ENCODE results near the gene CDH13. TPM values are rescaled to one million over a fixed set of nuclear protein-coding genes. Genes with fewer than 3 reads are reported as not detected.

Gene CDH13
- total RNA-seq, 1 donor: 102 TPM

DNA sequence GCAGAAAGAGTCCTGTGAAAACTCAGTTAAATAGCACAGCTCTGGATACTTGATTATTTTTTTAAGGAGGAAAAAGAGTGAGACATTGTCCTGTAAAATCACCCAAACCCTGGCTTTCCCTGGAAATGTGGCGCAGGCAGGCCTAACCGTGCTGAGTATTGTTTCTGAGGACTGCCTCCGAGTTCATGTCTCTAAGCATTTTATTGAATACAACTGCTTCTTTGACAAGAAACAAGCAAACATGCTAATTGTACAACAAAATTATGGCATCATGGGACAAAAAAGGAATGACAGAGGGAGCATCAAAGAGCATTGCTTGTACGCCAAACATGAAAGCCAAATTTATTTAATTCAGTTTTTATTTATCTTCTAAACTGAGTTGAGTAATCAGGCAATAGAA lies 1116.5 kb downstream of the CDH13 start:
- Histone ChIP-seq H3K9me3 (ENCODE audit: low read depth, low read length) (no peaks in the 10 kb centered on the region), H2AFZ (ENCODE audit: low read length) (no peak overlapping the region), H4K20me1 (ENCODE audit: insufficient read depth, low read length) (no peaks in the 10 kb centered on the region), H3K4me2 (ENCODE audit: insufficient read depth, low read length) (no peak overlapping the region), H3K4me3 (ENCODE audit: insufficient read depth, low read length) (no peak overlapping the region), H3K27ac (ENCODE audit: low read depth, low read length) (no peak overlapping the region), H3K4me1 (ENCODE audit: insufficient read depth, low read length) (peaks cover 5% of the 10 kb centered on the region), H3K36me3 (ENCODE audit: insufficient read depth, low read length) (no peaks in the 10 kb centered on the region), H3K27me3 (ENCODE audit: insufficient read depth, low read length) (no peaks in the 10 kb centered on the region), H3K79me2 (ENCODE audit: insufficient read depth, low read length) (no peaks in the 10 kb centered on the region)
- TF ChIP-seq, protein P1, sequence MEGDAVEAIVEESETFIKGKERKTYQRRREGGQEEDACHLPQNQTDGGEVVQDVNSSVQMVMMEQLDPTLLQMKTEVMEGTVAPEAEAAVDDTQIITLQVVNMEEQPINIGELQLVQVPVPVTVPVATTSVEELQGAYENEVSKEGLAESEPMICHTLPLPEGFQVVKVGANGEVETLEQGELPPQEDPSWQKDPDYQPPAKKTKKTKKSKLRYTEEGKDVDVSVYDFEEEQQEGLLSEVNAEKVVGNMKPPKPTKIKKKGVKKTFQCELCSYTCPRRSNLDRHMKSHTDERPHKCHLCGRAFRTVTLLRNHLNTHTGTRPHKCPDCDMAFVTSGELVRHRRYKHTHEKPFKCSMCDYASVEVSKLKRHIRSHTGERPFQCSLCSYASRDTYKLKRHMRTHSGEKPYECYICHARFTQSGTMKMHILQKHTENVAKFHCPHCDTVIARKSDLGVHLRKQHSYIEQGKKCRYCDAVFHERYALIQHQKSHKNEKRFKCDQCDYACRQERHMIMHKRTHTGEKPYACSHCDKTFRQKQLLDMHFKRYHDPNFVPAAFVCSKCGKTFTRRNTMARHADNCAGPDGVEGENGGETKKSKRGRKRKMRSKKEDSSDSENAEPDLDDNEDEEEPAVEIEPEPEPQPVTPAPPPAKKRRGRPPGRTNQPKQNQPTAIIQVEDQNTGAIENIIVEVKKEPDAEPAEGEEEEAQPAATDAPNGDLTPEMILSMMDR (IDR thresholded peaks at IDR 0.05; ENCODE audit: extremely low read depth, low read depth, low read length): no peak
- DNase-seq (ENCODE audit: insufficient read length, low spot score, missing footprints): no peak

DNA sequence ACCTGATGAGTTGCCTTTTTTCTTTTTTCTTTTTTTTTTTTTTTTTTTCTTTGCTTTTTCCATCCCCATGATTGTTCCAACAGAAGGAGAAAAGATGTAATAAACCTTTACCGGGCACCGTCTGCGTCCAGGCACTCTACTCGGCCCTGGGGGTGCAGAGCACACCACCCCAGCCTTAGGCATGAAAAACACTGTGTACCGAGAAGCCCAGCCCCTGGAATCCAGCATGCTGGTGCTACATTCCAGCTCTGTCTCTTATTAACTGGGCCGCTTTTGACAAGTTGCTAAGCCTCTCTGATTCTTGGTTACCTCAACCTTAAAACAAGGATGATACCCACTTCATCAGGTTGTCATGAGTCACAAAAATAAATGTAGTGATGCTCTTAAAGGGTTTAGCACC lies 1117.0 kb downstream of the CDH13 start:
- H3K27me3 ChIP-seq (ENCODE audit: insufficient read depth, low read length): no peaks in the 10 kb centered on the region
- H3K4me1 ChIP-seq (ENCODE audit: insufficient read depth, low read length): peaks cover 5% of the 10 kb centered on the region
- H4K20me1 ChIP-seq (ENCODE audit: insufficient read depth, low read length): no peaks in the 10 kb centered on the region
- TF ChIP-seq, protein P1 (IDR thresholded peaks at IDR 0.05; ENCODE audit: extremely low read depth, low read depth, low read length): no peak
- H3K4me3 ChIP-seq (ENCODE audit: insufficient read depth, low read length): no peak overlapping the region
- DNase-seq (ENCODE audit: insufficient read length, low spot score, missing footprints): no peak
- H3K9me3 ChIP-seq (ENCODE audit: low read depth, low read length): no peaks in the 10 kb centered on the region
- no peaks in the 10 kb centered on the region for H3K79me2 ChIP-seq (ENCODE audit: insufficient read depth, low read length)
- H3K27ac ChIP-seq (ENCODE audit: low read depth, low read length): no peak overlapping the region
- H3K36me3 ChIP-seq (ENCODE audit: insufficient read depth, low read length): no peaks in the 10 kb centered on the region
- no peak overlapping the region for H2AFZ ChIP-seq (ENCODE audit: low read length)
- no peak overlapping the region for H3K4me2 ChIP-seq (ENCODE audit: insufficient read depth, low read length)

DNA sequence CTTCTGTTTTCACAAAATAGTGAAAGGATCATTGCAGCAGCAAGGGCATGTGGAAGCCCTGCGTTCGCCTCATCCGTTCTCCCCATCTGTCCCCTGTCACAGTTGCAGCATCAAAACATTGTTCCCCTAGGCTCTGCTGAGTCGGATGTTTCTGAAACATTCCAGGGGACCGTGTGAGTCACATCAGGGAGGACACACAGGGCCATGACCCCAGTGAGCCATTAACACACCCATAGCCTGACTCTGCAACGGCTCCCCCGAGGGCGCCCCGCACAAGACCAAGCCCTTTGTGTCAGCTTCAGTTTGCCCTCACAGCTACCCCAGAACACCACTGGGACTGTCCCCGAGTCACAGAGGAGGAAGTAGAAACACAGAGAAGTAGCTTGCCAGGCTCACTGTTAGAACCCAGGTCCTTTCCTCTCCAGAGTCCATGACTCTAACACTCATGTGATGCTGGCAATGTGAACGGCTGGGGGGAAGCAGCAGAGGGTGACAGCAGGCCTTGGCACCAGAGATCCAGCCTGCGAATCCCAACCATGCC lies 1117.7 kb downstream of the CDH13 start:
- TF ChIP-seq, protein P1 (IDR thresholded peaks at IDR 0.05; ENCODE audit: extremely low read depth, low read depth, low read length): no peak
- H3K27me3 ChIP-seq (ENCODE audit: insufficient read depth, low read length): no peaks in the 10 kb centered on the region
- no peaks in the 10 kb centered on the region for H3K9me3 ChIP-seq (ENCODE audit: low read depth, low read length)
- DNase-seq (ENCODE audit: insufficient read length, low spot score, missing footprints): no peak
- no peak overlapping the region for H3K27ac ChIP-seq (ENCODE audit: low read depth, low read length)
- no peaks in the 10 kb centered on the region for H3K36me3 ChIP-seq (ENCODE audit: insufficient read depth, low read length)
- H4K20me1 ChIP-seq (ENCODE audit: insufficient read depth, low read length): no peaks in the 10 kb centered on the region
- H2AFZ ChIP-seq (ENCODE audit: low read length): no peak overlapping the region
- no peaks in the 10 kb centered on the region for H3K79me2 ChIP-seq (ENCODE audit: insufficient read depth, low read length)
- peak overlapping the region; percentile 29 for H3K4me2 ChIP-seq (ENCODE audit: insufficient read depth, low read length)
- no peak overlapping the region for H3K4me3 ChIP-seq (ENCODE audit: insufficient read depth, low read length)
- H3K4me1 ChIP-seq (ENCODE audit: insufficient read depth, low read length): peaks cover 5% of the 10 kb centered on the region

DNA sequence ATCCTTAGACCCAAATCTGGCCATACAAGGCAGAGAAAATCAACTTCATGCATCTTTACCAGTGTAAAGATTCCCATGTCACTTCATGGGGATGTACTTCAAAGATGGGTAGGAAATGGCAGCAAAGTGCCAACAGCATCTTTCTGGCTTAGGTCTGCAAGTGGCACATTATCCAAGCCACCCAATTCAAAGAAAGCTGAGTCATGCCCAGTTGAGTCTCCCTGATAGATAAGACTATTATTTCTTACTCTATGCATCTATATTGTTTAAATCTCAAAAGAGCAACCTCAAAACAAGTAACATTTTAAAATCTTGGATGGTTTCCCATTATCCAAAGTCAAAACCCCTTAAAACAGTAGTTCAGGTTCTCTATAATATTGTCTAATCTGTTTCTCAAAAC lies 1119.8 kb downstream of the CDH13 start:
- no peak for DNase-seq (ENCODE audit: insufficient read length, low spot score, missing footprints)
- Histone ChIP-seq H3K4me1 (ENCODE audit: insufficient read depth, low read length) (peaks cover 5% of the 10 kb centered on the region), H3K79me2 (ENCODE audit: insufficient read depth, low read length) (no peaks in the 10 kb centered on the region), H2AFZ (ENCODE audit: low read length) (no peak overlapping the region), H3K4me2 (ENCODE audit: insufficient read depth, low read length) (no peak overlapping the region), H3K4me3 (ENCODE audit: insufficient read depth, low read length) (no peak overlapping the region), H3K27me3 (ENCODE audit: insufficient read depth, low read length) (no peaks in the 10 kb centered on the region), H3K27ac (ENCODE audit: low read depth, low read length) (no peak overlapping the region), H3K9me3 (ENCODE audit: low read depth, low read length) (no peaks in the 10 kb centered on the region), H4K20me1 (ENCODE audit: insufficient read depth, low read length) (no peaks in the 10 kb centered on the region), H3K36me3 (ENCODE audit: insufficient read depth, low read length) (no peaks in the 10 kb centered on the region)
- TF ChIP-seq, protein P1 (IDR thresholded peaks at IDR 0.05; ENCODE audit: extremely low read depth, low read depth, low read length): no peak
